BJ (cell line): Measurements from ENCODE around the gene SRSF7. TPM values are rescaled to one million over a fixed set of nuclear protein-coding genes. Genes with fewer than 3 reads are reported as not detected.
"Not testable (repeated sequence)": the region's sequence is repeated elsewhere in the genome, so short reads cannot be mapped to it uniquely, and the experiment has no call there.

ENCODE experiments used
- CTCF ChIA-PET: fragments of 350-600 bp; formaldehyde crosslinking; extraction: SDS; loops from one replicate; lab custom pipeline; 2021; ENCODE audit warnings: antibody characterized with exemption, inconsistent platforms; lab: Yijun Ruan, JAX
- POLR2A ChIA-PET: fragments of 300-600 bp; sonication (Branson Sonifier 250); formaldehyde crosslinking; extraction: SDS; loops from one replicate; lab custom pipeline; 2021; ENCODE audit warnings: antibody characterized with exemption; lab: Charles Lee
- DNase-seq: peaks from one replicate; pipeline ENCODE4 v3.0.0-alpha.2; 2011; ENCODE audit warnings: low read depth
- H3K27me3 ChIP-seq: 2 replicates; pipeline ENCODE4 v1.6.0; 2011; ENCODE audit warnings: low read length; ENCODE audit not compliant: control insufficient read depth, insufficient read depth
- H3K36me3 ChIP-seq: 2 replicates; pipeline ENCODE4 v1.5.1; 2011; ENCODE audit warnings: low read length; ENCODE audit not compliant: control insufficient read depth, insufficient read depth
- H3K4me3 ChIP-seq: 2 replicates; pipeline ENCODE4 v1.5.1; 2011; ENCODE audit warnings: low read depth, mild to moderate bottlenecking, control low read depth, low read length
- CTCF ChIP-seq: IDR thresholded peaks from 2 replicates; pipeline ENCODE4 v1.5.1; 2011; ENCODE audit warnings: low read depth, mild to moderate bottlenecking, control low read depth, inconsistent platforms, low read length, moderate library complexity; ENCODE audit not compliant: insufficient read depth
- polyA plus RNA-seq: library from polyadenylated mRNA; depleted of rRNA; stranded (reverse); fragments of >200 nt; gene quantifications from 2 replicates; pipeline ENCODE4 v1.2.3, GENCODE V29; 2011

SRSF7 gene
- polyA plus RNA-seq, 1 experiment, result 110 TPM

GRCh38 chr2:38793511-38793910 is 42.4 kb upstream of the SRSF7 start:
- no peak for DNase-seq
- H3K4me3 ChIP-seq, result no peak overlapping the region
- ChIA-PET POLR2A (interaction anchor here (0.6 kb wide), 1 partner anchor 13 kb away, joined by 3 read pairs; no protein-coding TSS in a partner anchor), CTCF (no interaction called here)
- 0 out of 2 replicates have a peak, but pooled peaks cover 2% of the 10 kb centered on the region for H3K36me3 ChIP-seq
- no peak for TF ChIP-seq CTCF
- no peaks in the 10 kb centered on the region for H3K27me3 ChIP-seq

GRCh38 chr2:38792751-38793150 is 41.6 kb upstream of the SRSF7 start:
- DNase-seq, result no peak
- no peaks in the 10 kb centered on the region for H3K36me3 ChIP-seq
- no peak for TF ChIP-seq CTCF
- ChIA-PET POLR2A (no interaction called here), CTCF (no interaction called here)
- H3K27me3 ChIP-seq, result no peaks in the 10 kb centered on the region
- H3K4me3 ChIP-seq, result no peak overlapping the region

GRCh38 chr2:38792321-38792720 is 41.2 kb upstream of the SRSF7 start:
- DNase-seq, H3K36me3 ChIP-seq, POLR2A ChIA-PET, H3K27me3 ChIP-seq, CTCF ChIA-PET, H3K4me3 ChIP-seq: not testable (repeated sequence)

- Histone ChIP-seq H3K27me3 (no peaks in the 10 kb centered on the region), H3K4me3 (no peak overlapping the region), H3K36me3 (no peaks in the 10 kb centered on the region)
- ChIA-PET CTCF (no interaction called here), POLR2A (no interaction called here)
- TF ChIP-seq CTCF, result no peak
- no peak for DNase-seq
These were observed 40.6 kb upstream of the SRSF7 start for GRCh38 chr2:38791744-38792143.

GRCh38 chr2:38789691-38790090 is 38.5 kb upstream of the SRSF7 start:
- CTCF ChIA-PET, result no interaction called here
- H3K27me3 ChIP-seq, result no peaks in the 10 kb centered on the region
- POLR2A ChIA-PET, result no interaction called here
- no peak overlapping the region for H3K4me3 ChIP-seq
- DNase-seq, result no peak
- no peaks in the 10 kb centered on the region for H3K36me3 ChIP-seq
- no peak for TF ChIP-seq CTCF

GRCh38 chr2:38788306-38788705 is 37.1 kb upstream of the SRSF7 start:
- Histone ChIP-seq H3K27me3 (no peaks in the 10 kb centered on the region), H3K4me3 (no peak overlapping the region), H3K36me3 (no peaks in the 10 kb centered on the region)
- CTCF ChIA-PET, result no interaction called here
- DNase-seq, result no peak
- no peak for TF ChIP-seq CTCF
- POLR2A ChIA-PET, result no interaction called here
